Tongue (tissue), 2 donors: ENCODE measurements around the gene GARIN5B. TPM values are rescaled to one million over a fixed set of nuclear protein-coding genes. Genes with fewer than 3 reads are reported as not detected.
A peak's percentile ranks its signal among the peaks of the same experiment; 100 is the strongest.
"Not testable (repeated sequence)": the region's sequence is repeated elsewhere in the genome, so short reads cannot be mapped to it uniquely, and the experiment has no call there.

Experiments
- DNase-seq: peaks from one replicate; pipeline ENCODE4 v3.0.0-alpha.2; 2015
- total RNA-seq: library from RNA; depleted of rRNA; stranded (reverse); fragments of >200 nt; gene quantifications from one replicate; pipeline ENCODE4 v1.2.3, GENCODE V29; 2014

The GARIN5B gene
- total RNA-seq, result not detected

DNA sequence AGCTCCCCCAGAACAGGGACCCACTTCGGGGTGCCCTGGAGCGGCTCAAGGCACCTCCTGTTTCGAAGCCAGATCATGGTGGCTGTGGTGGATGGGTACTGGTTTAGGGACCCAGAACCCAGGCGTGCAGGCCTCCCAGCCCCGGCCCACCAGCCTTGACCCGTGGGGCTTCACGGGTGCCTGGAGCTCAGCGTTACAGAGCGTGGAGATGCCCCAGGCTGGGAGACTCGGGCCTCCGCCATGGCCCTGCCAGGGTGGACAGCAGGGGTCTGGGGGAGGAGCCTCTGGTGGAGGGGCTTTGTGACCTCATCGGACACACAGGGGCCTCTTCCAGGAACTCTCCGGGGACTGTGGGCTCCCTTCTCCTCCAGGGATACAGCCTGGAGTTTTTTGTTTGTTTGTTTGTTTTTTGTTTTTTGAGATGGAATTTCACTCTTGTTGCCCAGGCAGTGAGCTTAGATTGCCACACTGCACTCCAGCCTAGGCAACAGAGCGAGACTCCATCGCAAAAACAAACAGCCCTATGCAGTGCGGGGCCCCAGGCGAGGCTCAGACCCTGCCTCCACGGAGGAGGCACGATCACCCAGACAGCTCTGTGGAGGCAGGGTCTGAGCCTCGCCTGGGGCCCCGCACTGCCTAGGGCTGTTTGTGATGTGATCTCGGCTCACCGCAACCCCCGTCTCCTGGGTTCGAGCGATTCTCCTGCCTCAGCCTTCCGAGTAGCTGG lies at the start of gene GARIN5B:
TSS of gene GARIN5B (minus strand) at position 271 of the 727 bp plus-strand sequence. CDS start at position 77, 194 bp downstream.
- no peak for DNase-seq

DNA sequence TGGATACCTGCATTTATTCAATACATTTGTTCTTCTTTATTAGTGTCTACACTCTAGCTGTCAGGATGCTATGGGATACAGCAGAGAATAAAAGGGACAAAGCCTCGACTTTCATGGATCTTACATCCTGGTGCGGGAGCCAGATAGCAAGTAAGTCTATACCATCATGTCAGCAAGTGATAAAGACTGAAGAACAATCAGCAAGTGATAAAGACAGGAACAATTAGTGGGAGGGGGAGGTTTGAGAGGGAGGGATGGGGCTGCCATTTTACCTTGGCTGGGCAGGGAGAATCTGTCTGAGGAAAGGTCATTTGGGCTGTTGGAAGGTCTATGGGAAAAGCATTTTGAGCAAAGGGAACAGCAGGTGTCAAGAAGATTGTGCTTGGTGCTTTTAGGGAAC lies 47.1 kb upstream of the GARIN5B start:
- DNase-seq, result no peak

DNA sequence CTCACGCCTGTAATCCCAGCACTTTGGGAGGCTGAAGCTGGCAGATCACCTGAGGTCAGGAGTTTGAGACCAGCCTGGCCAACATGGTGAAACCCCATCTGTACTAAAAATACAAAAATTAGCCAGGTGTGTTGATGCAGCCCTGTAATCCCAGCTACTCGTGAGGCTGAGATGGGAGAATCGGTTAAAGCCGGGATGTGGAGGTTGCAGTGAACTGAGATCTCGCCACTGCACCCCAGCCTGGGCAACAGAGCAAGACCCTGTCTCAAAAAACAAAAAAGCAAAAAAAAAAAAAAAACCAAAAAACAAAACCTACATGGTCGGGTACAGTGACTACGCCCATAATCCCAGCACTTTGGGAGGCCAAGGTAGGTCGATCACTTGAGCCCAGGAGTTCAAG lies 46.1 kb upstream of the GARIN5B start:
- not testable (repeated sequence) for DNase-seq

- DNase-seq, result no peak
These were observed 45.4 kb upstream of the GARIN5B start for GRCh38 chr19:55408533-55408872.

GRCh38 chr19:55407800-55408532 lies 44.9 kb upstream of the GARIN5B start:
- peak; percentile 100 for DNase-seq

GRCh38 chr19:55407550-55407799 lies 44.4 kb upstream of the GARIN5B start, which contains the start of gene UBE2S:
TSS of gene UBE2S (minus strand) at chr19:55407788. CDS start at chr19:55407589, 199 bp downstream.
- DNase-seq, result not testable (repeated sequence)

DNA sequence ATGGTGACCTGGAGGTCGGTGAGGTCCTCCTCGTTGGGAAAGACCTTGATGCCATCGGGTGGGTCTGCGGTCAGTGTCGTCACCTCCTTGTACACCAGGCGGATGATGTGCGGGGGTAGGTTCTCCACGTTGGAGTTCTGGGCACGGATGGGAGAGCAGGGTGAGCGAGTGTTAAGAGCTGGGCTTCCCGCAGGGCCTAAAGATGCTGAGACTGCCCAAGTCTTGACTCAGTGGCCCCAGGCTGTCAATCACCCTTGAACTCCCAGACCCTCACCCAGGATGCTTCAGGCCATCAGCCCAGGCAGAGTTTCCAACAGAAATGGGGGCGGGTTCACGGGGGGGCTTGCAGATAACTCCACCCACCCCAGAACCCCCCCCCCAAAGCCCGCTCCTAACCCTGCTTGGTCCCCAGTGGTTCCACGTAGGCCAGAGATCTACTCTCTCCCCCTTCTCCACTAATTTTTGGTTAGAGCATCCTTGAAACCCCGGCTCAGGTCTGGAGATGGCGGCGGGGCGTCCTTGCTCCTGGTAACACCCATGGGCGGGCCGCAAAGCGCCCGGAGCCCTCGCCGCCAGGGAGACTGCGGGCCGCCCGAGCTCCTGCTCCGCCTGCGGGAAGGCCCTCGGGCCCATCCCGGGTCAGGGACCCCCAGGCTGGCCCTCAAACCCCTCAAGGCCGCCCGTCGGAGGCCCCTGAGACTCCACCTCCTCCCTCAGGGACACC lies 43.9 kb upstream of the GARIN5B start:
- peak; percentile 37 for DNase-seq

DNA sequence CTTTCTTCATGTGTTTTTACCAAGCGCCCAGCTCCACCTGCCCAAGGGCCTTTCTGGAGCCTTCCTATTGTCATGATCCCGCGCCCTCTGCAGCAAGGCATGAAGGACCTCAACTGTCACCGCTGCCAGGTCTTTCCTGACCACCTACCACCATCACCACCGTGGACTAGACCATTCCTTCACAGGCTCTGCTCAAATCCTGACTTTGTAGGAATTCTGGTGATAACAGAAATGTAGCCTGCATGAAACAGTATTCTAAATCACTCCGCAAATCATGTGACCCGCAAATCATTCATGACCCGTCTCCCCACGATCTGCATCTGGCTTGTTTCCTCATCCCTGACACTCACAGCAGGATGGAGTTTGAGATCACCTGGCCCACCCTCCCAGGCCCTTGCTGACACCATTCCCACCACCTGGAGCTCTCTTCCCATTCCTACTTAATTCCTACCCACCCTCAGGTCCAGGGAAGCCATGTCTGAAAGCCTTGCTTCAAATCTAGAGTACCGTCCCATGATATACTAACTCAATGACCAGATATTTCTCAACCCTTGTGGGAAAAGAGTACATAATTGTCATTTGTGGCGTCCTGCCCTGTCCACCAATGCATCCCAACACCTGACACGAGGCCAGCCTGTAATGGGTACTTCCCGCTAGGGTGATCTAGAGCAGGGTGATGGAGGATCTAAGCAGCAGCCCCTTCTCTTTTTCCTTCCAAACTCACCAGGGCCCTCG lies 43.2 kb upstream of the GARIN5B start:
- DNase-seq, result no peak

- DNase-seq, result no peak
These were observed 42.6 kb upstream of the GARIN5B start for GRCh38 chr19:55405638-55406037.

GRCh38 chr19:55402509-55402908 lies 39.4 kb upstream of the GARIN5B start:
- no peak for DNase-seq

- DNase-seq, result not testable (repeated sequence)
These were observed 38.3 kb upstream of the GARIN5B start for GRCh38 chr19:55401390-55401789.

- DNase-seq, result no peak
These were observed 37.4 kb upstream of the GARIN5B start for GRCh38 chr19:55400281-55401087.

DNA sequence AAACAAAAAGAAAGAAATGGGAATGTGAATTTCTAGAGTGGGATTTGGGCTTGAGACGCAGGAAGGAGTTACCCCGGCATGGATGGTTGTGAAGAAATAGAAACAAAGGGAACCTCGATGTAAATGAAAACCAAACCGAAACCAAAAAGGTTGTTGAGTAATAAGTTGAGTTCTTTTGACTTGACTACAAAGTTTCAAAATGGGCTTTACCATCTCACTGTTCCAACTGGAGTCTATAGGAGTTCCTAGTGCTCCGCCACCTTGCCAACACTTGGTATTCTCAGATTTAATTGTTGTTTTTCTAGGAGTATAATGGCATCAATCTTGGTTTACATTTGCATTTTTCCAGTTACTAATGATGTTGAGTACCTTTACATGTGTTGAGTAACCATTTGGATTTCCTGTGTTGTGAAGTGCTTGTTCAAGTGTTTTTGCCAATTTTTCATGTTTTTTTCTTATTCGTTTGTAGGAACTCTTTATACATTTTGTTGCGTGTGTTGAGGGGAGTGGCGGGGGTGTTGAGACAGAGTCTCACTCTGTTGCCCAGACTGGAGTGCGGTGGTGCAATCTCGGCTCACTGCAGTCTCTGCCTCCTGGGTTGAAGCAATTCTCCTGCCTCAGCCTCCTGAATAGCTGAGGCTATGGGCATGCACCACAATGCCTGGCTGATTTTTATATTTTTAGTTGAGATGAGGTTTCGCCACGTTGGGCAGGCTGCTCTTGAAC lies 35.3 kb upstream of the GARIN5B start:
- DNase-seq, result no peak

DNA sequence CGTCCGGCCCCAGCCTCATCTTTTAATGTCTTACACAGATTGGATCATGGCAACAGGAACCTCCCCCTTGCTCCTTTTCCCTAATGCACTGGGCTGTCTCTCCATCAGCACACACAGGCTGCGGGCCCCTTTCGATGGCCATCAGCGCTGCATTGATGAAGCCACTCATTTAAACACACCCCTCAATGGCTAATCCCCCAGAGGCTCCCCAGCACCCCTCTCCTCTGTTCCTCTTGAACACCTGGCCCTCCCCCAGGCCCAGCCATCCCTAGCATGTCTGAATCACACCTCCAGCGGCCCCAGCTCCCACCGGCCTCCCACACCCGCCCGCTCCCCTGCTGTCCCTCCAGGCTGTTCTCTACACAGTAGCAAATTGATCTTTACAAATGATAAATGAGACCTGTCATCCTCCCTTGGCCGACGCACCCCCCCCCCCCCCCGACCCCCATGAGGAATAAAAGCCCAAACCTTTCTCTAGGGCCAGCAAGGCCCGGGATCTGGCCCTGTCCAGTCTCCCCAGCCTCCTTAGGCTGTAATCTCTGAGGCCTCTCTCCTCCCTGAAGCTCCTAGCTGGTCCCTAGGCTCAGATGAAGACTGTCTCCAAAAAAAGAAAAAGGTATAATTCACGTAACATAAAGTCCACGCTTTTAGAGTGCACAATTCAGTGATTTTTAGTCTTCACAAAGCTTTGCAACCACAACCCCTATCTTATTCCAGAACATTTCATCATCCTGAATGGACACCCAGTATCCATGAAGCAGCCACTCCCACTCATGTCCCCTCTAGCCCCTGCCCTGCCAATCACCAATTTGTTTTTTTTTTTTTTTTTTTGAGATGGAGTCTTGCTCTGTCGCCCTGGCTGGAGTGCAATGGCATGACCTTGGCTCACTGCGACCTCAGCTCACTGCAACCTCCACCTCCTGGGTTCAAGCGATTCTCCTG lies 30.0 kb upstream of the GARIN5B start:
- DNase-seq, result no peak

- no peak for DNase-seq
These were observed 28.9 kb upstream of the GARIN5B start for GRCh38 chr19:55391702-55392615.

DNA sequence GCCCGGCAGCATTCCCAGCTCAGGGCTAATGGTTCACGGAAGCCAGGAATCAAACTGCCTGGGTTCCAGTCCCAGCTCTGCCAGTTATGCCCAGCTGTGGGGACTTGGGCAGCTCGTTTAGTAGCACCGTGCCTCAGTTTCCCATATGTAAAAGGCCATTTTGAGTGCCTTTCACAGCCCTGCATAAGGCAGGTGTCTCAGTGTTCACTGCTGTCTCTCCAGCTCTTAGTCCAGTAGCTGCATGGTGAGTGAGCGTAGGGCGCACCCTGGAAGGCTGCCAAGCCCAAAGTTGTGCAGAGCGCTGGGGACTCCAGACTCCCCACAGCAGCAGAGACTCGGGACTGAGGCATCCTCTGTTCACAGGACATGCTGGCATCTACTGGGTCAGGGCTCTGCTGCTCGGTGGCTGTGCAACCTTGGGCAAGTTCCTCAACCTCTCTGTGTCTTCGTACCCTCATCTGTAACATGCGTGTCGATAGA lies 28.2 kb upstream of the GARIN5B start:
- DNase-seq, result no peak

- DNase-seq, result no peak
These were observed 27.4 kb upstream of the GARIN5B start for GRCh38 chr19:55390461-55390880.
